ENCODE data around the gene TMEM88. TPM values are rescaled to one million over a fixed set of nuclear protein-coding genes. Genes with fewer than 3 reads are reported as not detected.

TMEM88 gene
- total and polyA plus RNA-seq, 2 of the 13 experiments (the other 11 are each of a cell fraction or from before 2014, with no cell fraction given) = 0.31 to 0.66 TPM

DNA sequence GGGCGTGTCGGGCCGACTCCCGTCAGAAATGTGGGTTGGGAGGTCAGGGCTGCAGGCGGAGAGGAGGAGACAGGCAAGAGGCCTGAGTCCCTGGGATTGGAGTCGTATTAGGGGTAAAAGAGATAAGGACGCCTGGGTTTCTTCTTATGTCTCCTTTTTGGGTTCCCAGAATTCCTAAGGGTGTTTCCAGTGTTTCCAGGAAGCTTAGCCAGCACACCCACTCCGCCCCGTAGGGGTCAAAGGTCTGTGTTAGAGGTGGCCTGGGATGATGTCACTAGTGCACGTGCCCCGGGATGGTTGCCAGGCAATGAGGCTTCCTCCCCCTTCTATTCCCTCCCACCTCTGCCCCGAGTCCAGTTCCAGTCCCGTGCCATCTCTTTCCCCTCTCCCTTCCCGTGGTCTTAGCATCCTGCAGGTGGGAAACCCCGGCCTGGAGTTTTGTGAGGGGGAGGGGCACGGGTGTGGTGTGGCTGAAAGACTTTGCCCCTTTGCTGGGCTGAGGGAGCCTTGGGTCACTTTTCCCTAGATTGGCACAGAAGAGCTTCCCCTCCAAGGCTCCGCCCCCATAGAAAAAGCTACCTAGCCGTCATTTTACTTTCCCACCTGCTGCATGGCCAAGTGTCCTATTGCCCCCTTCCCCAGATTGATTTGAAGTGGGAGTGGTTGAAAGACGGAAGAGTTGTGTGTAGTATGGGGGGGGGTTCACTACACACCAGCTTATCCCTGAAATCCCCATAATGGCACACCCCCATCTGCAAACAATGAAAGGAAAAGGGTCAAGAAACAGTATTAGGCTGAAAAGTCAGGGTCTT is 18.1 kb upstream of the TMEM88 start (continued):
- TF ChIP-seq ZNF468 (CRISPR knock-in tag; IDR thresholded peaks at IDR 0.05) = no peak
- TF ChIP-seq ZNF878 (CRISPR knock-in tag; IDR thresholded peaks at IDR 0.05) = peak; percentile 96
- TF ChIP-seq ZNF282 (IDR thresholded peaks at IDR 0.05; ENCODE audit: partially characterized antibody) = no peak
- no peak for TF ChIP-seq ZNF383 (CRISPR knock-in tag; IDR thresholded peaks at IDR 0.05; ENCODE audit: borderline replicate concordance)
- TF ChIP-seq SMAD9 (CRISPR knock-in tag; IDR thresholded peaks at IDR 0.05) = no peak
- 0 out of 2 replicates have a peak, but pooled peaks have one; percentile 29 for TF ChIP-seq KDM5A (IDR thresholded peaks at IDR 0.05; ENCODE audit: borderline replicate concordance, low read length)
- TF ChIP-seq, protein P1, sequence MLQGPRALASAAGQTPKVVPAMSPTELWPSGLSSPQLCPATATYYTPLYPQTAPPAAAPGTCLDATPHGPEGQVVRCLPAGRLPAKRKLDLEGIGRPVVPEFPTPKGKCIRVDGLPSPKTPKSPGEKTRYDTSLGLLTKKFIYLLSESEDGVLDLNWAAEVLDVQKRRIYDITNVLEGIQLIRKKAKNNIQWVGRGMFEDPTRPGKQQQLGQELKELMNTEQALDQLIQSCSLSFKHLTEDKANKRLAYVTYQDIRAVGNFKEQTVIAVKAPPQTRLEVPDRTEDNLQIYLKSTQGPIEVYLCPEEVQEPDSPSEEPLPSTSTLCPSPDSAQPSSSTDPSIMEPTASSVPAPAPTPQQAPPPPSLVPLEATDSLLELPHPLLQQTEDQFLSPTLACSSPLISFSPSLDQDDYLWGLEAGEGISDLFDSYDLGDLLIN (CRISPR knock-in tag; IDR thresholded peaks at IDR 0.05; ENCODE audit: borderline replicate concordance) = no peak
- TF ChIP-seq STAT5B (CRISPR knock-in tag; IDR thresholded peaks at IDR 0.05) = no peak
- peak; percentile 90; the same call in 1 of the 2 replicates for TF ChIP-seq KDM1A (CRISPR knock-in tag; IDR thresholded peaks at IDR 0.05)
- peak; percentile 96 for TF ChIP-seq SALL1 (CRISPR knock-in tag; IDR thresholded peaks at IDR 0.05)
- peak; percentile 95 for TF ChIP-seq RBM22 (optimal IDR thresholded peaks at IDR 0.05; ENCODE audit: low read length)
- TF ChIP-seq, protein P2, sequence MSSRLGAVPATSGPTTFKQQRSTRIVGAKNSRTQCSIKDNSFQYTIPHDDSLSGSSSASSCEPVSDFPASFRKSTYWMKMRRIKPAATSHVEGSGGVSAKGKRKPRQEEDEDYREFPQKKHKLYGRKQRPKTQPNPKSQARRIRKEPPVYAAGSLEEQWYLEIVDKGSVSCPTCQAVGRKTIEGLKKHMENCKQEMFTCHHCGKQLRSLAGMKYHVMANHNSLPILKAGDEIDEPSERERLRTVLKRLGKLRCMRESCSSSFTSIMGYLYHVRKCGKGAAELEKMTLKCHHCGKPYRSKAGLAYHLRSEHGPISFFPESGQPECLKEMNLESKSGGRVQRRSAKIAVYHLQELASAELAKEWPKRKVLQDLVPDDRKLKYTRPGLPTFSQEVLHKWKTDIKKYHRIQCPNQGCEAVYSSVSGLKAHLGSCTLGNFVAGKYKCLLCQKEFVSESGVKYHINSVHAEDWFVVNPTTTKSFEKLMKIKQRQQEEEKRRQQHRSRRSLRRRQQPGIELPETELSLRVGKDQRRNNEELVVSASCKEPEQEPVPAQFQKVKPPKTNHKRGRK (CRISPR knock-in tag; IDR thresholded peaks at IDR 0.05) = no peak
- TF ChIP-seq ZNF333 (CRISPR knock-in tag; IDR thresholded peaks at IDR 0.05; ENCODE audit: borderline replicate concordance) = no peak
- TF ChIP-seq KDM3A (CRISPR knock-in tag; IDR thresholded peaks at IDR 0.05; ENCODE audit: low read depth) = peak; percentile 33; the same call in 1 of the 2 replicates
- TF ChIP-seq ZFP36L2 (CRISPR knock-in tag; IDR thresholded peaks at IDR 0.05) = no peak
- TF ChIP-seq FOXC1 (CRISPR knock-in tag; IDR thresholded peaks at IDR 0.05; ENCODE audit: borderline replicate concordance) = peak; percentile 88
- peak; percentile 96 for TF ChIP-seq HDAC2 (CRISPR knock-in tag; IDR thresholded peaks at IDR 0.05)
- TF ChIP-seq, protein P3, sequence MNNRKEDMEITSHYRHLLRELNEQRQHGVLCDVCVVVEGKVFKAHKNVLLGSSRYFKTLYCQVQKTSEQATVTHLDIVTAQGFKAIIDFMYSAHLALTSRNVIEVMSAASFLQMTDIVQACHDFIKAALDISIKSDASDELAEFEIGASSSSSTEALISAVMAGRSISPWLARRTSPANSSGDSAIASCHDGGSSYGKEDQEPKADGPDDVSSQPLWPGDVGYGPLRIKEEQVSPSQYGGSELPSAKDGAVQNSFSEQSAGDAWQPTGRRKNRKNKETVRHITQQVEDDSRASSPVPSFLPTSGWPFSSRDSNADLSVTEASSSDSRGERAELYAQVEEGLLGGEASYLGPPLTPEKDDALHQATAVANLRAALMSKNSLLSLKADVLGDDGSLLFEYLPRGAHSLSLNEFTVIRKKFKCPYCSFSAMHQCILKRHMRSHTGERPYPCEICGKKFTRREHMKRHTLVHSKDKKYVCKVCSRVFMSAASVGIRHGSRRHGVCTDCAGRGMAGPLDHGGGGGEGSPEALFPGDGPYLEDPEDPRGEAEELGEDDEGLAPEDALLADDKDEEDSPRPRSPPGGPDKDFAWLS (CRISPR knock-in tag; IDR thresholded peaks at IDR 0.05; ENCODE audit: borderline replicate concordance) = no peak
- peak; percentile 73 for TF ChIP-seq FOXK2 (IDR thresholded peaks at IDR 0.05)
- no peak for TF ChIP-seq SMYD3 (CRISPR knock-in tag; IDR thresholded peaks at IDR 0.05)
- no peak for TF ChIP-seq ATAD3A (CRISPR knock-in tag; IDR thresholded peaks at IDR 0.05)
- TF ChIP-seq ZNF530 (CRISPR knock-in tag; IDR thresholded peaks at IDR 0.05; ENCODE audit: low read depth) = no peak
- TF ChIP-seq ZNF879 (CRISPR knock-in tag; IDR thresholded peaks at IDR 0.05) = no peak
- TF ChIP-seq TGIF2 (CRISPR knock-in tag; IDR thresholded peaks at IDR 0.05) = peak; percentile 97
- no peak for TF ChIP-seq ZNF766 (CRISPR knock-in tag; IDR thresholded peaks at IDR 0.05; ENCODE audit: borderline replicate concordance)
- TF ChIP-seq, protein P4, sequence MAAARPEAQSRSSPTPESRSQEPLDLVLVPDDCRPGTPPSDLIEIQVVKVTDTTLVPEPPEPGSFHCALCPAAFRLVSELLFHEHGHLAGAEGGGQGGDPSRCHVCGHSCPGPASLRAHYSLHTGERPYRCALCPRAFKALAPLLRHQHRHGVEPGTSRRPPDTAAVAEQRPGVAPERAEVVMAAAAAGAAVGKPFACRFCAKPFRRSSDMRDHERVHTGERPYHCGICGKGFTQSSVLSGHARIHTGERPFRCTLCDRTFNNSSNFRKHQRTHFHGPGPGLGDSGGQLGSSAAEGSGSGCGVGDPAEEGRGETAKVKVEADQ (CRISPR knock-in tag; IDR thresholded peaks at IDR 0.05; ENCODE audit: borderline replicate concordance) = no peak
- TF ChIP-seq NFYB (CRISPR knock-in tag; IDR thresholded peaks at IDR 0.05) = peak; percentile 10; the same call in 1 of the 2 replicates

All from HepG2 (cell line).